Measurements from ENCODE around the gene RHOF. TPM values are rescaled to one million over a fixed set of nuclear protein-coding genes. Genes with fewer than 3 reads are reported as not detected.

RHOF gene
- total and polyA plus RNA-seq, 2 of the 13 experiments (the other 11 are each of a cell fraction or from before 2014, with no cell fraction given), result 14.6 to 32.2 TPM

GRCh38 chr12:121791671-121792551 is 1.6 kb downstream of the RHOF start (continued):
- no peak for TF ChIP-seq ZSCAN5A (CRISPR knock-in tag; IDR thresholded peaks at IDR 0.05; ENCODE audit: borderline replicate concordance)
- TF ChIP-seq ZKSCAN1 (IDR thresholded peaks at IDR 0.05; ENCODE audit: low read length), result no peak
- no peak for TF ChIP-seq ATRX (CRISPR knock-in tag; IDR thresholded peaks at IDR 0.05; ENCODE audit: borderline replicate concordance)
- TF ChIP-seq ZNF552 (CRISPR knock-in tag; IDR thresholded peaks at IDR 0.05; ENCODE audit: borderline replicate concordance), result no peak
- TF ChIP-seq ZNF510 (CRISPR knock-in tag; IDR thresholded peaks at IDR 0.05; ENCODE audit: low read depth), result no peak; the same call in 1 of the 2 replicates
- no peak for TF ChIP-seq SOX6 (IDR thresholded peaks at IDR 0.05)
- peak; percentile 42; the same call in 1 of the 2 replicates for TF ChIP-seq SOX6 (CRISPR knock-in tag; IDR thresholded peaks at IDR 0.05)
- no peak for TF ChIP-seq ZBTB4 (CRISPR knock-in tag; IDR thresholded peaks at IDR 0.05; ENCODE audit: borderline replicate concordance)
- TF ChIP-seq CREM (IDR thresholded peaks at IDR 0.05), result peak; percentile 58; the same call in 1 of the 2 replicates
- no peak for TF ChIP-seq CREM (CRISPR knock-in tag; IDR thresholded peaks at IDR 0.05)
- no peak for TF ChIP-seq ZNF124 (CRISPR knock-in tag; IDR thresholded peaks at IDR 0.05)
- no peak for TF ChIP-seq PRPF4 (IDR thresholded peaks at IDR 0.05; ENCODE audit: low read depth, low read length, poor library complexity, severe bottlenecking)
- TF ChIP-seq ZNF12 (CRISPR knock-in tag; IDR thresholded peaks at IDR 0.05), result no peak
- TF ChIP-seq JUN (CRISPR knock-in tag; IDR thresholded peaks at IDR 0.05), result no peak
- no peak for TF ChIP-seq ZNF547 (CRISPR knock-in tag; IDR thresholded peaks at IDR 0.05)
- TF ChIP-seq MAFF (IDR thresholded peaks at IDR 0.05; ENCODE audit: low read depth, low read length), result no peak
- TF ChIP-seq RARA (CRISPR knock-in tag; IDR thresholded peaks at IDR 0.05), result peak; percentile 80
- TF ChIP-seq FUBP1 (CRISPR knock-in tag; IDR thresholded peaks at IDR 0.05; ENCODE audit: borderline replicate concordance), result no peak
- no peak for TF ChIP-seq ZC3H4 (CRISPR knock-in tag; IDR thresholded peaks at IDR 0.05; ENCODE audit: borderline replicate concordance)
- TF ChIP-seq PHF5A (CRISPR knock-in tag; IDR thresholded peaks at IDR 0.05; ENCODE audit: low read depth, unreplicated experiment), result no peak

Data from HepG2 (cell line).